ENCODE results near the gene SSRP1. TPM values are rescaled to one million over a fixed set of nuclear protein-coding genes. Genes with fewer than 3 reads are reported as not detected.

The SSRP1 gene
- total RNA-seq, 1 experiment from 2014 or later: 290 TPM

DNA sequence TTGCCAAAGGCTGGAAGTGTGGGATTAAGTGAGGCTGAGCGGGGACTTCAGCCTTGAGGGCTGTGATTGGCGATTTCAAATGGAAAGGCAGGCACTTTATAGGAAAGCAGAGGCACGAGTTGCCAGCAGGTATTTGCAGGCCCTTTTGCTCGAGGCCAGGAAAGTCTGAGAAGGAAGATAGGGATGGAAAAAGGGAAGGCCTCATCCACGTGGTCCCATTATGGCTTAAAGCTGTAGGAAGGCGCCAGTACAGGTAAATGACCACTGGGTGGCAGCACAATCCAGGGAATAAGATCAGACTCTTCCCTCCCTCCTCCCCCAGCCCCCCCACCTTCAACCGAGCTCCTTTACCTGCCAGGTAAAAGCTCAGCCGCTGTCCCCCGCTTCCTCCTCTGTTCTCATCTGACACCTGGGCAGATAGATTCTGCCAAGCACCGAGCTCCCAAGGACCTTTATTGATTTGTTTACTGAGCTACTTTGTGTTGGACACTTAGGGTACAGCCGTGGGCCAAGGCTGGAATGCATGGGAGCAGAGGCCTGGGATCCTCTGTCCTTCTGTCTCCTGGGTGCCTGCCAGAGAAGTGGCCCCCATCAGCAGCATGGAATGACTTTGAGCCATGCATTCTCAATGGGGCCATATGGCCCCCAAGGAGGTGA lies 10.0 kb upstream of the SSRP1 start:
- POLR2A ChIA-PET (ENCODE audit: unreplicated experiment): interaction anchor here (0.6 to 0.9 kb wide), 3 partner anchors 20 to 181 kb away, joined by 3 to 15 read pairs (median 5); partner anchors contain the start of gene TNKS1BP1

DNA sequence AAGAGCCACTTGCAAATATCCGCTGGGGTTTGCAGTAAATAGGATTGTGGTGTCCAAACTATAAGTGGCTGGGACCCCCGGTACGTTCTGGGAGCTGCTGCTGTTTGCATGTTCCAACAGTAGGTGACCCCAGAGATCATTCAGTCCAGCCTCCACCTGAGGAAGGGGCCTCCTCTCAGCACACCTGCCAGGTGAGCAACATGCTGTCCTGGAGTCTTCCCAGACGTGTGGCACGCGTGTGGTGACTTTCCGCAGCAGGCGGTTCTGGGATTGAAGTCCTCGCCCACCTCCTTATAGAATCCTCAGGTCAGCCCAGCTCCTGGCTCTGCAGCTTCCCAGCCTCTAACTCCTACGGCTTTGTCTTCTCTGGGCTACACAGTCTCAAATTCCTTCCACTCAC lies 9.1 kb upstream of the SSRP1 start:
- no peaks in the 10 kb centered on the region for H4K20me1 ChIP-seq (ENCODE audit: insufficient read depth)
- no peaks in the 10 kb centered on the region for H3K9me3 ChIP-seq (ENCODE audit: insufficient read depth, low read depth)
- H3F3A ChIP-seq (ENCODE audit: insufficient read depth, low read depth): no peaks in the 10 kb centered on the region; the same call in 1 of the 2 replicates
- no peak overlapping the region for H2AFZ ChIP-seq
- no peaks in the 10 kb centered on the region for H3K36me3 ChIP-seq (ENCODE audit: low read depth)
- H3K27ac ChIP-seq: no peak overlapping the region
- intact Hi-C loops (cut with micrococcal nuclease; ENCODE audit: unreplicated experiment): loop anchor here (1.0 to 5.0 kb wide), 6 partner anchors 112 to 1327 kb away; no protein-coding TSS in a partner anchor
- TF ChIP-seq CTCF (conservative IDR thresholded peaks at IDR 0.05) (no peak), EZH2 (IDR thresholded peaks at IDR 0.05; ENCODE audit: low read depth) (no peak)
- no peak for DNase-seq
- no peaks in the 10 kb centered on the region for H3K9me2 ChIP-seq (ENCODE audit: insufficient read depth)
- CTCF ChIA-PET: interaction anchor here (1.1 kb wide), 1 partner anchor 149 kb away, joined by 4 read pairs; no protein-coding TSS in a partner anchor
- H3K27me3 ChIP-seq (ENCODE audit: insufficient read depth, low read depth): no peaks in the 10 kb centered on the region
- no peaks in the 10 kb centered on the region for H3K79me2 ChIP-seq (ENCODE audit: low read depth)
- H3K4me2 ChIP-seq: no peak overlapping the region
- POLR2A ChIA-PET (ENCODE audit: unreplicated experiment): no interaction called here
- no peaks in the 10 kb centered on the region for H3K4me1 ChIP-seq (replicated peaks; ENCODE audit: insufficient read depth)
- H3K4me3 ChIP-seq: no peak overlapping the region
- BruUV-seq (replicated peaks): no TSS peak

More for the DNA sequence above, 10.0 kb upstream of the SSRP1 start:
- TF ChIP-seq EZH2 (IDR thresholded peaks at IDR 0.05; ENCODE audit: low read depth): no peak
- peak; percentile 90 for TF ChIP-seq CTCF (conservative IDR thresholded peaks at IDR 0.05)
- no peaks in the 10 kb centered on the region for H3K9me2 ChIP-seq (ENCODE audit: insufficient read depth)
- no peaks in the 10 kb centered on the region for H3K79me2 ChIP-seq (ENCODE audit: low read depth)
- H3K4me2 ChIP-seq: 0 out of 2 replicates have a peak overlapping the region, but pooled peaks have one; percentile 29
- H3K9me3 ChIP-seq (ENCODE audit: insufficient read depth, low read depth): no peaks in the 10 kb centered on the region
- 0 out of 2 replicates have a peak overlapping the region, but pooled peaks have one; percentile 49 for H2AFZ ChIP-seq
- DNase-seq: peak; percentile 71 to 73
- CTCF ChIA-PET: interaction anchor here (0.6 to 1.1 kb wide), 9 partner anchors 10 to 714 kb away, joined by 3 to 11 read pairs (median 4); partner anchors contain the start of gene SSRP1
- no peaks in the 10 kb centered on the region for H3K4me1 ChIP-seq (replicated peaks; ENCODE audit: insufficient read depth)
- no peaks in the 10 kb centered on the region for H3K36me3 ChIP-seq (ENCODE audit: low read depth)
- H3K4me3 ChIP-seq: no peak overlapping the region
- BruUV-seq (replicated peaks): no TSS peak
- H3F3A ChIP-seq (ENCODE audit: insufficient read depth, low read depth): no peaks in the 10 kb centered on the region; the same call in 1 of the 2 replicates
- no peaks in the 10 kb centered on the region for H4K20me1 ChIP-seq (ENCODE audit: insufficient read depth)
- intact Hi-C loops (cut with micrococcal nuclease; ENCODE audit: unreplicated experiment): loop anchor here (1.0 to 5.0 kb wide), 6 partner anchors 112 to 1327 kb away; no protein-coding TSS in a partner anchor
- H3K27me3 ChIP-seq (ENCODE audit: insufficient read depth, low read depth): no peaks in the 10 kb centered on the region
- no peak overlapping the region for H3K27ac ChIP-seq

- BruUV-seq (replicated peaks): no TSS peak
- TF ChIP-seq EZH2 (IDR thresholded peaks at IDR 0.05; ENCODE audit: low read depth): no peak
- TF ChIP-seq CTCF (conservative IDR thresholded peaks at IDR 0.05): no peak
Measured at GRCh38 chr11:57343825-57344224, 8.1 kb upstream of the SSRP1 start.

More at GRCh38 chr11:57343825-57344224, 8.1 kb upstream of the SSRP1 start:
- no peaks in the 10 kb centered on the region; the same call in 1 of the 2 replicates for H3F3A ChIP-seq (ENCODE audit: insufficient read depth, low read depth)
- no peak overlapping the region for H3K27ac ChIP-seq
- no peaks in the 10 kb centered on the region for H3K27me3 ChIP-seq (ENCODE audit: insufficient read depth, low read depth)
- intact Hi-C loops (cut with micrococcal nuclease; ENCODE audit: unreplicated experiment): no loop called here
- H3K79me2 ChIP-seq (ENCODE audit: low read depth): no peaks in the 10 kb centered on the region
- H4K20me1 ChIP-seq (ENCODE audit: insufficient read depth): no peaks in the 10 kb centered on the region
- no peak overlapping the region for H3K4me3 ChIP-seq
- H3K9me3 ChIP-seq (ENCODE audit: insufficient read depth, low read depth): no peaks in the 10 kb centered on the region
- no peaks in the 10 kb centered on the region for H3K9me2 ChIP-seq (ENCODE audit: insufficient read depth)
- peaks cover 9% of the 10 kb centered on the region for H3K4me1 ChIP-seq (replicated peaks; ENCODE audit: insufficient read depth)
- ChIA-PET POLR2A (ENCODE audit: unreplicated experiment) (no interaction called here), CTCF (no interaction called here)
- no peak for DNase-seq
- H3K4me2 ChIP-seq: no peak overlapping the region
- H3K36me3 ChIP-seq (ENCODE audit: low read depth): no peaks in the 10 kb centered on the region
- no peak overlapping the region for H2AFZ ChIP-seq
